ENCODE data around the gene LY9.

LY9 gene

GRCh38 chr1:160807247-160807646 is 11.3 kb downstream of the LY9 start:
- TF ChIP-seq CTCF (IDR thresholded peaks at IDR 0.05; ENCODE audit: low read depth, low read length, missing control alignments) = no peak
- no peak for DNase-seq (ENCODE audit: extremely low read depth, low read depth)
- H3K4me3 ChIP-seq (replicated peaks; ENCODE audit: low read depth, low read length) = no peak overlapping the region

GRCh38 chr1:160807738-160808137 is 11.8 kb downstream of the LY9 start:
- no peak overlapping the region for H3K4me3 ChIP-seq (replicated peaks; ENCODE audit: low read depth, low read length)
- no peak for DNase-seq (ENCODE audit: extremely low read depth, low read depth)
- no peak for TF ChIP-seq CTCF (IDR thresholded peaks at IDR 0.05; ENCODE audit: low read depth, low read length, missing control alignments)

- no peak for TF ChIP-seq CTCF (IDR thresholded peaks at IDR 0.05; ENCODE audit: low read depth, low read length, missing control alignments)
- no peak for DNase-seq (ENCODE audit: extremely low read depth, low read depth)
- H3K4me3 ChIP-seq (replicated peaks; ENCODE audit: low read depth, low read length) = no peak overlapping the region
Measured at GRCh38 chr1:160808289-160808688, 12.3 kb downstream of the LY9 start.

- no peak for TF ChIP-seq CTCF (IDR thresholded peaks at IDR 0.05; ENCODE audit: low read depth, low read length, missing control alignments)
- no peak for DNase-seq (ENCODE audit: extremely low read depth, low read depth)
- no peak overlapping the region for H3K4me3 ChIP-seq (replicated peaks; ENCODE audit: low read depth, low read length)
Measured at GRCh38 chr1:160810486-160810885, 14.5 kb downstream of the LY9 start.

- no peak overlapping the region for H3K4me3 ChIP-seq (replicated peaks; ENCODE audit: low read depth, low read length)
- DNase-seq (ENCODE audit: extremely low read depth, low read depth) = no peak
- no peak for TF ChIP-seq CTCF (IDR thresholded peaks at IDR 0.05; ENCODE audit: low read depth, low read length, missing control alignments)
Measured at GRCh38 chr1:160811147-160811546, 15.2 kb downstream of the LY9 start.

- no peak for TF ChIP-seq CTCF (IDR thresholded peaks at IDR 0.05; ENCODE audit: low read depth, low read length, missing control alignments)
- no peak for DNase-seq (ENCODE audit: extremely low read depth, low read depth)
- no peak overlapping the region for H3K4me3 ChIP-seq (replicated peaks; ENCODE audit: low read depth, low read length)
Measured at GRCh38 chr1:160813215-160813614, 17.2 kb downstream of the LY9 start.

GRCh38 chr1:160814316-160814715 is 18.3 kb downstream of the LY9 start:
- DNase-seq (ENCODE audit: extremely low read depth, low read depth) = no peak
- H3K4me3 ChIP-seq (replicated peaks; ENCODE audit: low read depth, low read length) = no peak overlapping the region
- no peak for TF ChIP-seq CTCF (IDR thresholded peaks at IDR 0.05; ENCODE audit: low read depth, low read length, missing control alignments)

Measured in HFF-Myc (cell line).